ENCODE measurements around the gene COL28A1. TPM values are rescaled to one million over a fixed set of nuclear protein-coding genes. Genes with fewer than 3 reads are reported as not detected.
A peak's percentile ranks its signal among the peaks of the same experiment; 100 is the strongest.

Gene COL28A1
- total RNA-seq, 1 donor from 2014 or later: 3.3 TPM

DNA sequence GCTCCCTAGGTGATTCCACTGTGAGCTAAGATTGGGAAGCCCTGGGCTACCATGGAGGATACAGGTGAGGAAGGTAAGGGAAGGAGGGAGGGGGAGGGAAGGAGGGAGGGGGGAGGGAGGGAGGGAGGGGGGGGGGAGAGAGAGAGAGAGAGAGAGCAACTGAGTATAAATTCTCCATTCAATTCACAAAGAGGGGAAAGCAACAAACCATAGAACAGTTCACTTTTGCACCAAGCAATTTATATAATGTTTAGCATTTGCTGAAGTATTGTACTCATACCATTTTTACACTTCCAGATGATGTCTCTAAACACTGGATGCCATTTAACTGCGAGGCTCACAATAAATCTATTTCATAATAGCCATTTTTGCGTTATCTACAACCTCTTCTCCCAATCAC is 118.3 kb downstream of the COL28A1 start:
- no peaks in the 10 kb centered on the region for H3K9me3 Mint-ChIP-seq
- TF ChIP-seq, protein P1, sequence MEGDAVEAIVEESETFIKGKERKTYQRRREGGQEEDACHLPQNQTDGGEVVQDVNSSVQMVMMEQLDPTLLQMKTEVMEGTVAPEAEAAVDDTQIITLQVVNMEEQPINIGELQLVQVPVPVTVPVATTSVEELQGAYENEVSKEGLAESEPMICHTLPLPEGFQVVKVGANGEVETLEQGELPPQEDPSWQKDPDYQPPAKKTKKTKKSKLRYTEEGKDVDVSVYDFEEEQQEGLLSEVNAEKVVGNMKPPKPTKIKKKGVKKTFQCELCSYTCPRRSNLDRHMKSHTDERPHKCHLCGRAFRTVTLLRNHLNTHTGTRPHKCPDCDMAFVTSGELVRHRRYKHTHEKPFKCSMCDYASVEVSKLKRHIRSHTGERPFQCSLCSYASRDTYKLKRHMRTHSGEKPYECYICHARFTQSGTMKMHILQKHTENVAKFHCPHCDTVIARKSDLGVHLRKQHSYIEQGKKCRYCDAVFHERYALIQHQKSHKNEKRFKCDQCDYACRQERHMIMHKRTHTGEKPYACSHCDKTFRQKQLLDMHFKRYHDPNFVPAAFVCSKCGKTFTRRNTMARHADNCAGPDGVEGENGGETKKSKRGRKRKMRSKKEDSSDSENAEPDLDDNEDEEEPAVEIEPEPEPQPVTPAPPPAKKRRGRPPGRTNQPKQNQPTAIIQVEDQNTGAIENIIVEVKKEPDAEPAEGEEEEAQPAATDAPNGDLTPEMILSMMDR (conservative IDR thresholded peaks at IDR 0.05): no peak
- H3K27me3 Mint-ChIP-seq: no peaks in the 10 kb centered on the region
- peaks cover 6% of the 10 kb centered on the region for H3K4me1 Mint-ChIP-seq (ENCODE audit: unreplicated experiment)
- no peak overlapping the region for H3K27ac Mint-ChIP-seq
- DNase-seq (ENCODE audit: extremely low spot score, unreplicated experiment): no peak
- H3K36me3 Mint-ChIP-seq: no peaks in the 10 kb centered on the region
- H3K4me3 Mint-ChIP-seq: no peak overlapping the region

GRCh38 chr7:7416031-7416858 is 119.4 kb downstream of the COL28A1 start:
- Mint-ChIP-seq H3K27ac (peak overlapping the region; percentile 85), H3K36me3 (no peaks in the 10 kb centered on the region), H3K27me3 (no peaks in the 10 kb centered on the region), H3K9me3 (no peaks in the 10 kb centered on the region), H3K4me3 (no peak overlapping the region), H3K4me1 (ENCODE audit: unreplicated experiment) (peaks cover 6% of the 10 kb centered on the region)
- no peak for DNase-seq (ENCODE audit: extremely low spot score, unreplicated experiment)
- TF ChIP-seq, protein P1 (conservative IDR thresholded peaks at IDR 0.05): no peak

- Mint-ChIP-seq H3K36me3 (no peaks in the 10 kb centered on the region), H3K4me1 (ENCODE audit: unreplicated experiment) (peaks cover 6% of the 10 kb centered on the region), H3K9me3 (no peaks in the 10 kb centered on the region), H3K27me3 (no peaks in the 10 kb centered on the region), H3K27ac (peak overlapping the region; percentile 54), H3K4me3 (no peak overlapping the region)
- DNase-seq (ENCODE audit: extremely low spot score, unreplicated experiment): no peak
- TF ChIP-seq, protein P1 (conservative IDR thresholded peaks at IDR 0.05): no peak
These were observed 120.7 kb downstream of the COL28A1 start for GRCh38 chr7:7414791-7415603.

GRCh38 chr7:7408001-7408770 is 127.5 kb downstream of the COL28A1 start:
- peak overlapping the region; percentile 92 for H3K27ac Mint-ChIP-seq
- no peaks in the 10 kb centered on the region for H3K27me3 Mint-ChIP-seq
- TF ChIP-seq, protein P1 (conservative IDR thresholded peaks at IDR 0.05): no peak
- H3K36me3 Mint-ChIP-seq: no peaks in the 10 kb centered on the region
- DNase-seq (ENCODE audit: extremely low spot score, unreplicated experiment): no peak
- peaks cover 5% of the 10 kb centered on the region for H3K9me3 Mint-ChIP-seq
- no peaks in the 10 kb centered on the region for H3K4me1 Mint-ChIP-seq (ENCODE audit: unreplicated experiment)
- H3K4me3 Mint-ChIP-seq: peak overlapping the region; percentile 77

GRCh38 chr7:7405461-7405860 is 130.2 kb downstream of the COL28A1 start:
- DNase-seq (ENCODE audit: extremely low spot score, unreplicated experiment): no peak
- TF ChIP-seq, protein P1 (conservative IDR thresholded peaks at IDR 0.05): no peak
- H3K4me3 Mint-ChIP-seq: no peak overlapping the region
- H3K27ac Mint-ChIP-seq: no peak overlapping the region
- no peaks in the 10 kb centered on the region for H3K4me1 Mint-ChIP-seq (ENCODE audit: unreplicated experiment)
- H3K27me3 Mint-ChIP-seq: no peaks in the 10 kb centered on the region
- H3K36me3 Mint-ChIP-seq: peaks cover 4% of the 10 kb centered on the region
- peaks cover 5% of the 10 kb centered on the region for H3K9me3 Mint-ChIP-seq

All from type B pancreatic cell (in vitro differentiated cells).